A204.1 (cell line): Measurements from ENCODE around the gene TENM3.

Source experiments
- FAIRE-seq: peaks from 2 replicates; lab custom pipeline; 2012; peaks lifted over from hg19 to GRCh38; lab: Jason Lieb, UNC

Gene TENM3

DNA sequence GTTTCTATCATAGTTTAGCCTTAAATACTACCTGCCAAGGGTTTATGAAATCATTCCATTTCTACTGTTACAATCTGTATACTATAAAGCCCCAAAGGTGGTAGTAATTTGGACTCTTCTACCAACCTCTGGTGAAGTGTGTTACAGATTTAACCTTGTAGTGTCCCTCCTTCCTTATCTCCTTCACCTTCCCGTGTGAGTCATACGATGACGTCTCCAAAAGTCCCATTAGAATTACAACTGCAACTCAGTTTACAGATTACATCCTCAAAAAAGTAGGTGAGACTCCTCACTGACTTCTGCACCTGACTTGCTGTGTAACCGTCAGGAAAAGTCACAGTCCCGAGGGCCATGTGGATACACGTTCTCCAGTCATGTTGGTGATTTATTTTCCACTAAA is 455.0 kb downstream of the TENM3 start:
- no peak for FAIRE-seq

DNA sequence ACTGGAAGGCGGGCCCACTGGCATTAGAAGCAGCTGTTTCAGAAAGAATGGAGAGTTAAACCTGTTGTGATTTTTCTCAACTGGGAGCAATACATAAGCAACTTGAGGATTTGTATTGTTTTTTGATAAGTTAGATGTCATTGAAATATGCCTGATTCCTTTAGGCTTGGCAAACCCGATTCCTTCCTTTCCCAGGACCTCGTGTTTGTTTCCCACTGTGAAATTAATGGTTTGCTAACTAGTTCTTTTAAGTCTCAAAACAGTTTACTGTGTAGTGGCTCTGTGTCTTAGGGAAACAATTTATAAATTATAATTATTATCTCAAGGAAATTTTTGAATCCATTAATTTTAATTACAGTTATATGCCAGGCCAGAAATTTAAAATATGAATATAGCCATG is 456.0 kb downstream of the TENM3 start:
- no peak for FAIRE-seq

DNA sequence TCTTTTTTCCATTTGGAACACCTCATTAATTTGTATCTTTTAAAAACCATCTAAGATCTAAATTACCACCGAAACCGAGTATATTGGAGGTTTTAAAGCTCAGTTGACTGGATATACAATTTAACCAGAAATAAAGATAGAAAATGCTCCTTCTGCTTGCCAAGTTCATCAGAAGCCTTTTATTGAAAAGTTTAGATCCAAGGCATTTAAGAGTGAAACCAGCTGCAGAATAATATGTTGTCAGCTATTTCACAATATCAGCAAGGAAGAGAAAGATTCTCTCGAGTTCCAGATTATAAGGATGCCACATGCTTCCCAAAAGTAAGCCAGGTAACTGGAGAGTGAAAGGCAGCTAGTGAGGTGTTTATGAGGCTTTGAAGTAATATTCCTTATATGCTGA is 456.6 kb downstream of the TENM3 start:
- no peak for FAIRE-seq

DNA sequence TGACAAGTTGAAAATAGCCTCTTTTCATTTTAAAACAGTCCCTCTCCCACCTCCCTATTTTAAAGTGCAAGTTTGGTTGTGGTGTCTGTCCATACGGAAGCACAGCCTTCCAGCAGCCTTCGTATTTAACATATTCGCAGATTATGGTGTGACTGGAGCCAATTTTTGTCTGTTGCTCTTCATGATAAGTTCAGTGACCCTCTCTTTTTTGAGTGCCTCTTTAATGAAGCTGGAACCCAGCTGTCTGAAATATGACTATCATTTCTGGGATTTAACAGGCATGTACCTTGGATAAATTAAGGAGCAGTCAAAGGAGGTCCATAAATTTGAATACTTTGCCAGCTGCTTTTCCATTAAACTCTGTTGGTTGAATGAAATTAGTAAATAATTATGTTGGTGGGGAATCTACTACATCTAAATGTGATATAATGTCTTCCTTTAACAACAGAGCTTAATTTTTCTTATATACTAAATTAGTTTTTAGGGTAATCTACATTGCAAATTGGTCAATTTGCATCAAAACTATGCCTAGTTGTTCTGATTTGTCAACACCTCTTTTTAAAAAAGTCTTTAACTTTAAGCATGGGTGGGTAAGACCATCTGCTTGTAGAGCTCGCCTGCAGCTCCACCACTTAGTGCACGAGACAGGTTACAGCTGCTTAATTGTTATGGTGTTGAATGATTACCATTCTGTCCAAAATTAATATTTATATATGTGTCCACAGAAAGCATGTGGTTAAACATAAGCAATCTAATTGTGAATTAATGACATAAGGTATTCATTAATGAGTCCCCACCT is 457.4 kb downstream of the TENM3 start:
- FAIRE-seq: no peak

DNA sequence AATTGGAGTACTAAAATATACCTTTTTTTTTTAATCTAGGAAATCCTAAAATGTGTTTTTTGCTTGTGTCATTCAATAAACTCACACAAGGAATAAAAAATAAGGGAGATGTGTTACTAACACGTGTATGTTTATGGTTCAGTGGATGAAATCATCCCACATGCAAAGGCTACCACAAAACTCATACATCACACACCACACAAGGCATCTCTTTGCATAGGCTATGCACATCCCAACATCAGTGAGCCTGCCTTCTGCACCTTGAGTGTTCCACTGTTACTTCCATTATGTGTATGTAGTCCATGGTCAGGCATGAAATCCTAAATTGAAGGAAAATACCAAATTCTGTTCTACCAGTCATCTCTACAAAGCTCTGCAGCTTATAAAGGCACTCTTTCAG is 460.9 kb downstream of the TENM3 start:
- no peak for FAIRE-seq

DNA sequence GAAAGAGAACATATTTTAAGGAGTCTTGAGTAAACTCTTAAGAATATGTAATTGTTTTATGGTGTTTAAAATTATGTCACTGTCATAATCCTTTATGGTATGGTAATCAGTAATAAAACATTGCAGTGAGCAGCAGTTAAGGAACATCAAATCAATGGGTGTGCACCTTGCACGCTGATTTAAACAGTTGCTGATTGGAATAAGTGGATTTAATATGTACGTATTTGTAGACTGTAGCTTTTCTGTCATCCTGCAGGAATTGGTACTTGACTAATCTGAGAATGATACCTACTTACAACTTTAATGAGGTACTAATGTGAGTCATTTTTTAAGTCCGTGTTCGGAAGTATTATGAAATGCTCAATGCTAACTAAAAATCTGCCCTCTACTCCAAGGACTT is 461.7 kb downstream of the TENM3 start:
- FAIRE-seq: no peak

DNA sequence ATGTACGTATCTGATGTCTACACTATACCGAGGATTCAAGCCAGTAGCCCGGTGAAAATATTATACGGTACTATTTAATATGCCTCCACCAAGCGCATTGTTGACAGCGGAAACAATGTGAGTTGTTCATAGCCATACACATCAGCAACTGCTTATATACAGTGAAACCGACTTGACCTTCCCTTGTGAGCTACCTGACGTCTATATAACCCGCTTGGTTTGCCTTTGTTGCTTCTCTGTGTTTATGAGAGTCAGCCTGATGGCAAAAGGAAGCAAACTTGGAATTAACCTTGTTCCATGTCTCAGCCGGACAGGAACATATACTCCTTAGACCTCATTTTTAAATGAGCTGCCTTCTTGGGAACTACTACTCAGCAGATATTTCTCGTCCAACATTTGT is 462.2 kb downstream of the TENM3 start:
- FAIRE-seq: no peak

DNA sequence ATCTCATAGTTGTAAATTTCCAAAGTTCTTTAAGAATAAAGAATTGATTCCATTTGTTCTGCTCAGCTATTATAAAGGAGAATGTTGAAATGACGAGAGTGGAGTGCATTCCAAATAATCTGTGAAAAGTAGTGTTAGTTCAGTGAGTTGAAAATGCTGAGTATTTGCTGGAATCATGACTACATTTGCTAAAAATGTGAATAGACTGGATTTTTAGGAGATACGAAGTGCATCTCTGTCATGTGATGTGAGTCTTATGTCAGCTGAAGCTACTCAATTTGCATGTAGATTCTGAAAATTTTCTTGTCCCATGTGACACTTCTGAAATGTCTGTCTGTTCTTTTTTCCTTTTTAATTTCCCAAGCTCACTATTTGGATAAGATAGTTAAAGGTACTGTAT is 468.0 kb downstream of the TENM3 start:
- no peak for FAIRE-seq

DNA sequence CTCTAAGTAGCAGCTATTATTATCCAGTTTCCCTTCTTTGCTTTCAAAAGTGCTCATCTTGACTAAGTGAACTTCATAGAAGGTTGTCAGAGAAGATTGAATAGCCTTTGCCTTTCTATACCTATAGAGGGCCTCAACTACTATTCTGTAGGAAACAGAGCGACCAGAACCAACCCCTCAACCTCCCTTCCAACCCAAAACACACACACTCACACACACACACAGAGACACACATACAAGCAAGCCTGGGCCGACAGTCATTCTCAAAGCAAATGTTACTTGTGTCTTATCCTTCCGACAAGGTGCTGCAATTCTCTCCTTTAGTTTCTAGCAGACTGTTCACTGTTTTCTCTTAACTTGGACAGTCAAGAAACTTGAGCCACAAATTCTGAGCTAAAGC is 472.3 kb downstream of the TENM3 start:
- no peak for FAIRE-seq

DNA sequence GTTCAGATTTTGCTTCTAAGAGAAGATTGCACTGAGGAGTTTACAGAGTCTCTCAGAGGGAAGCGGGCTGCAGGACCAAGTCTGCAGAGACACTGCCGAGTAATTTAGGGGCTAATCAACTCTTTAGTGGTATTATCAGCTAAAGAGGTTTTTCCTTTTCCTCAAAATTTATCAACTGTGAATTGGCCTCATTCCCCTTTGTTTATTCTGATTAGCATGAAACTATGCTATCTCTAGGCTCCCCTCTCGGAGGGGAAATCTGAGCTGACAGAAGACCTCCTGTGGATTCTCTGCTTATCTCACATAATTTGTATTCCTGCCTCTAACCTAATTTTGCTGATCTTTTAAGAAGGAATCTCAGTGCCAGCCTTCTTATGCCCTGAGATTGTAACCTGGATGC is 473.0 kb downstream of the TENM3 start:
- no peak for FAIRE-seq

DNA sequence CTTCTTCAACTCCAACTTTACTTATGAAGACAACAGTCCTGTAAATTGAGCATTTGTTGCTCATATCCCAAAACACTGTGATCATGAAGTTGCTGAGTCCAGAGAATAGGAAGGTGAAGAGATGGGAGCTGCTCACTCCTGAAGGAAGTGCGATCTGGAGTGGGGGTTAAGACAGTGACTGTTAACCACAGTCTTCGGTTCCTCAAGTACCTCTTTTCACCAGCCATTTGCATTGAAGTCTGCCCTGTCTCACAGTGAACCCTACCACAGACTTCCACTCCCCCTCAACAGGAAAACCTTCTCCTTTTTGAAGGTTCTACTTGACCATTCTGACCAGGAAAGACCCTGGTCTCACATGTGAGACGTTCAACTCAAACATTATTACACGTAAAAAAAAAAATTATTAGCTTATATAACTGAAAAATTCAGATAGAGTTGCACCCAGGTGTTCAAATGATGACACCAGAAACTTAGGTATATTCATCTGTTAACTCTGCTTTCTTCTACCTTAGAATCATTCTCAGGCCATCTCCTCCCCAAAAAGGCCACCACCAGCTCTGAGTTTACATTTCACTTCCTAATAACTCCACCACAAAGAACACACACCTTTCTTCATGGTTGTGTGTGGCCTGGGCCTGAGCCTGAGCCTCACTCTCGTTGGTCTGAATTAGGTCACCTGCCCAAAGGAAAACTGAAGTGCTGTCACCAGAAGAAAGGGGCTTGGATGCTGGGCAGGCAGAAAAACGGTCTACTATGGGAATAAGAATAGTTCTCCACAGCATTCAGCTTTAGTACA is 474.8 kb downstream of the TENM3 start:
- no peak for FAIRE-seq

DNA sequence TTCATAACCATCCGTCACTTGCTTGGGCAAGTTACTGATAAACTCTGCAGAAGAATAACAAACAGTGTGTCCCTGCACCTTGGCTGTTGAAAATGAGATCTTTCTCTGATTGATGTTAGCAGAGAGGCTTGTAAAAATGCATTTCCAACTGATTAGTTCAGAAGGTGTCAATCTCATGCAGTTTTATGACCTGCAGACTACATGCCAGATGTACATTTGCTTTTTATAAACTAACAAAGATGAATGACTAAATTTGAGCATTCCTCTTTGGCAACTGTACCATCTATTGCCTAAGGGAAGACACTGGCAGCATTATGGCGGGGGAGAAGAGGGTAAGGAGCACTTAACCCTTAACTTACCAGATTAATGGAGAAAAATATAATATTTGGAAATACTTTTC is 481.2 kb downstream of the TENM3 start:
- no peak for FAIRE-seq

DNA sequence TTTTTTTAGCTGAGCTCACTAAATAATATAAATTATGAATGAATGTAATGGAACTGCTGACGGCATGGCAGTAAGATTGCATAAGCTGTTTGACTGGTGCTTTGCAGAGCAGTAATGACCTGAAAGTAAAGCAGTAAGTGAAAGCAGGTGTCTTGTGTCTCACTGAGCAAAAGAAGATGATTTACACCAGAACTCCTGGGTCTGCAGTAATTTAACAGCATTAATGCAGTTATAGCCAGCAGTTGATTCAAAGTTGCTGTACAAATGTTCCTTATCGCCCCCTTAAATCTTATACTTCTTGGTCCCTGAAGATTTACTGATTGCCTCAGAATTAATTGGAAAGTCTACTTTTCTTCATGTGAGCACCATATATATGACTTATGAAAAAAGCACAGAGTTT is 486.3 kb downstream of the TENM3 start:
- FAIRE-seq: no peak

DNA sequence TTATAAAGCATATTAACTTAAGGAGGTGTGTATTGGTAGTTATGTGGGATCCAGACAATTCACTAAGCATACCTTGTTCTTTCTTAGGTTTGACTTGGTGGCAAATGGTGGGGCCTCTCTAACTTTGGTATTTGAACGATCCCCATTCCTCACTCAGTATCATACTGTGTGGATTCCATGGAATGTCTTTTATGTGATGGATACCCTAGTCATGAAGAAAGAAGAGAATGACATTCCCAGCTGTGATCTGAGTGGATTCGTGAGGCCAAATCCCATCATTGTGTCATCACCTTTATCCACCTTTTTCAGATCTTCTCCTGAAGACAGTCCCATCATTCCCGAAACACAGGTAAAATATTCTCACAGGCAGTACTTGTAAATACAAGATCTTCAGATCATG is 487.6 kb downstream of the TENM3 start:
- no peak for FAIRE-seq

DNA sequence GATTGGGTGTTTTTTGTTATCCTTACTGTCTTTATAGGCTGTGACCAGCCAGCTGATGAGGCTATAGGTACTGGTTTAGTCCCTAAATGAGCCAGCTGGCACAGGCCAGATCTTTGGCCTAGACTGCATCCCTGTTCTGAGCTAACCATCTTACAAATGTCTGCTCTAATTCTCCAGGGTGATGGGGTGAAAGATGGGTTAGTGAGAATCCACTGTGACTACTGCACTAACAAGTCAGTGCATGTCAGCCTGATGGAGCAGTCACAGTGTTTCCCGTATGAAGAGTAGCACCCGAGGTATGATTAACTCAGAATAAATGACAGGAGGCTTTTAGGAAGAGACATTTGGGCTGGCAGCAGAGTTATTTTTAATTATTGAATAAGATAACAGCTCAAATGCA is 493.0 kb downstream of the TENM3 start:
- no peak for FAIRE-seq

DNA sequence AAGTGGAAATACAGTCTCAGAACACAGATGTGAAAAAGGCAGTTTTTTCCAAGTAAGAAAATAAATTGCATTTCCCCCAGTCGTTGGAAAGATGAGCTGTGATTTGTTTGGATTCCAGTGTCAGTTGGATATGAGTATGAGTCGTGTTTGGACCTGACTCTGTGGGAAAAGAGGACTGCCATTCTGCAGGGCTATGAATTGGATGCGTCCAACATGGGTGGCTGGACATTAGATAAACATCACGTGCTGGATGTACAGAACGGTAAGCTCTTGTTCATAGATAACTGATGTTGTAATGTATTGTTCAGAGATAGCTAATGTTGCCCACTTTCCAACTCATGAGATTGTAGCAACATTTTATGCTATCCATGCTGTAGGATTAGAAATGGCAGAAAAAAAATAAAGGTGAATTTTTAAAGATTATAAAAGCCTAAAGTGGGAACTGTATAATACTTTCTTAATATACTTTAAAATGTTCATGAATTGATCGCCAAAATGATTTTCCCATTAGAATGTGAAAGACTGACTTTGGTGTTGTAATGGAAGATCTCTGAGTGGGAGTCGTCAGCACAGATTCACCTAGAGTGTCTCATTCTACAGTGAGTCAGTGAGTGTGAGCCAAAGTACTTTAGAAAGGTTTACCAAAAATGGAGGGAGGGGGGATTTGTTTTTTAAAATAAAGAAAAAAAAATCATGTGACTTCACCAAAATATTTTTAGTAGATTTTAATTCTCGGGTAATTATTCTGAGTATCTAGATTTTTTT is 495.3 kb downstream of the TENM3 start:
- FAIRE-seq: no peak

DNA sequence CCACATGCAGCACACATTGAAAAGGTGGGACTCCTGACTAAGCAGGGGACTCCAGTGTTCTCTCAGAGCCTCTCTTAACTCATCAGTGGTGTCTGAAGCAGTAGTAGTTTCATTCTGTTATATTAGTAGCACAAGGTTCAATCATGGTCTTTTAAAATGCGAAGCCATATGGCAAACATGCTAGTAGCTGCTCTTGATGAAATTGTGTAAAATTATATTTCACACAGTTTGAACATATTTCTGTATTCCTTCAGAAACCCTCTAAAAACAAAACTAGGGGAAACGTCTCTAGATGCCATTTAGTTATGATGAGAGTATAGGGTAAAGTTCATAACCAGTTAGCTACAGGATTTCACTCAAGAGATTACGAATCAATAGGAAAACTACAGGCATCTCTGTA is 497.1 kb downstream of the TENM3 start:
- no peak for FAIRE-seq

DNA sequence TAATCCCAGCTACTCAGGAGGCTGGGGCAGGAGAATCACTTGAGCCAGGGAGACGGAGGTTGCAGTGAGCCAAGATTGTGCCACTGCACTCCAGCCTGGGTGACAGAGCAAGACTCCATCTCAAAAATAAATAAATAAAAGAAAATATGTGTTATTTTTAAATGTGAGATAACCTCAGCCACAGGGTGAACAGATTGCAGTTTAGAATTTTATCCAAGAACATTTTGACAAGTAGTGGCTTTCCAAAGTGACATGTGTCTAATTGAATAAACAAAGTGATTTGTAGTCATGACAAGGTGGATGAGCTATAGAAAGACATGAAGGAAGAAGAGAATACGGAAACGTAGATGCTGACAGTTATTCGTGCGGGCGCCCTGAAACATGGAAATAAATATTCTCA is 497.9 kb downstream of the TENM3 start:
- FAIRE-seq: no peak

DNA sequence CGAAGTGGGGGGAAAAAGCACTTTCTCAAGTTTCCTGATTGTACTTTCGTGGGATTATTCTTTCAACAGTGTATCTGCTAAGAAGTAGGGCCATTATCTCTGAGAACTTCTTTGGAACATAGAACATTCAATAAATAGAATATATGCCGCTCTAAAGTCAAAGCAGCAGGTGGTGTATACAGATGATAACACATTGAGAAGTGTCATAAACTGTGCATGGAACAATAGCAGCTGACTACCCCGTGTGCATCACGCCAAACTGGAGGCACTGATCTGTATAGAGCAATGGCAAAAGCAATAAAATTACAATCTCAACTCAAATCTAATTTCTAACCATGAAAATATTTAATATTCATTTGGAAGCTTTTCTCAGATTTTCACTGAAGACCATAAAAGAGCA is 498.7 kb downstream of the TENM3 start:
- FAIRE-seq: no peak

DNA sequence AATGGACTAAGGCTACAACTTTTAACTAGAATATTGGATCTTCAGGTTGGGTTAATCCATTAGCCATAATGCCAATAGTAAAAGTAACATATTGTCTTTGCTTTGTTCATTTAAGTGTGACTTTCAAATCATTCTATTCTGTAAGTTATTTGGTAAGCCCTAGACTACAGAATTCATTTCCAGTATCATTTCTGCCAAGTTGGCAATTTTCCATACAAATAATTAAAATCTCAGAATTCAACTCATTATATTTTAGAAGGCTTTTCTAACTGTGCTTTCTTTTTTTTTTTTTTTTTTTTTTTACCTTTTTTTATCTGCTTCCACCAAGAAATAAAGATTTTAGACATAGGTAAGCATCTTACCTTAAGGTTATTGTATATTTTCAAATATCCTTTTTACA is 500.6 kb downstream of the TENM3 start:
- FAIRE-seq: no peak

DNA sequence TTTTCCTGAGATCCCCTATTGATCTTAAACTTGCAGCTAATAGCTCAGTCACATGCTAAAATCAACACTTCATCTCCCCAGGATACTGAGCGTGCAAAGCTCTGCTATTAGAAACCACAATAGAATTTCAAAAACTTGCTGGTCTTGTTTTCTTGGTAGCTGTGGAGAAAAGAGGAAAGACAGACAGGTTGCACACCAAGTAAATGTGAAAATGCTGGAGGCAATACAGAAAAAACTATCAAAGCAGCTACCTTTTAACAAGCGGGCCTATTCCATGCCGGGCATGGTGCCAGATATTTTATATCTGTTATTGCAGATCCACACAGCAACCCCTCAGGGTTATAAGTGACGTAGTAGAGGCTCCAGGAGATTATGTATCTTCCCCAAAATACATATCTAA is 502.0 kb downstream of the TENM3 start:
- FAIRE-seq: no peak

DNA sequence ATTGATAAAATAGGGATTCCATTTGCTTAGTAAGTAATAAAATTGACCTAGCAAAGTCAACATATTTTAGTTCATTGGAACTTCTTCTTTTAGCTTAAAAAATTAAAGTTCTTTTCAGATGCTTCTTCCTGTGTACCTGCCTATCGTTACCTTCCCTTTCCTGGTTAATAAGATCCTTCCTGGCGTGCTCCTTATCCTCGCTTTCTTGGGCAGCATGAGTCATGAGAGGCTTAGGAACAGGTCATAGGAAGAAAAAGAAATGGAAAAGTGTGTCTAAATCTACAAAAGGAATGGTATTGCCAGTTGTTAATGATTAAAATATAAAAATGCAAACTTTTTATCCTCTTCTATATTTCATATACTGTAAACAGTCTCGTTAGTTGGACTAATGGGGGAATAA is 503.7 kb downstream of the TENM3 start:
- FAIRE-seq: no peak

DNA sequence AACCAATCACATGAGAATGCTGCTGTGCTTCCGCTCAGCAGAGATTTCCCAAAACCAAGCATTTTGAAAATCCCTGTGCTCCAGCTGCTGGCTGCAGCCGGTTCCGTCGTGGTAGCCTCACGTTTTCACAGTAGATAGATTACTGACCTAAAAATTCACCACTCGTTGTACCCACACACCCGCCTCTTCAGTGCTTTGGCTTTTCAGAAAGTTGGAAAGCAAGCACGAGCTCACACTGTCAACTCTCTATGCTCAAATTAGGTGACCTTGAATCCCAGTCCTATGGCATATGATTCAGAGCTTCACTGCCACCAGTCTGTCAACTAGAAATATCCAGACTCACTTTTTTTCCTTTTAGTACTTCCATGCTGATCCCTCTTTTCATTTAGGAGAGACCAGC is 505.1 kb downstream of the TENM3 start:
- FAIRE-seq: no peak
